Progenitor cell of endocrine pancreas (in vitro differentiated cells): ENCODE measurements around the gene ERBB2. TPM values are rescaled to one million over a fixed set of nuclear protein-coding genes. Genes with fewer than 3 reads are reported as not detected.
"Not testable (repeated sequence)": the region's sequence is repeated elsewhere in the genome, so short reads cannot be mapped to it uniquely, and the experiment has no call there.

ENCODE experiments used
- DNase-seq: peaks from one replicate; pipeline ENCODE4 v3.0.0; 2021; ENCODE audit warnings: low spot score; ENCODE audit not compliant: unreplicated experiment
- H3K27ac Mint-ChIP-seq: 2 replicates; pipeline ENCODE4 v1.8.0; 2021; ENCODE audit warnings: mild to moderate bottlenecking, moderate library complexity, mixed read lengths
- H3K27me3 Mint-ChIP-seq: 2 replicates; pipeline ENCODE4 v1.8.0; 2021; ENCODE audit warnings: mixed read lengths
- H3K36me3 Mint-ChIP-seq: 2 replicates; pipeline ENCODE4 v1.8.0; 2022; ENCODE audit warnings: mixed read lengths; ENCODE audit not compliant: insufficient read depth
- H3K4me1 Mint-ChIP-seq: 2 replicates; pipeline ENCODE4 v1.8.0; 2021; ENCODE audit warnings: low read depth, mixed read lengths
- H3K4me3 Mint-ChIP-seq: 2 replicates; pipeline ENCODE4 v1.8.0; 2021; ENCODE audit warnings: low read depth, mild to moderate bottlenecking, moderate library complexity, mixed read lengths
- H3K9me3 Mint-ChIP-seq: 2 replicates; pipeline ENCODE4 v1.8.0; 2021; ENCODE audit warnings: low read depth, mixed read lengths
- total RNA-seq: library from RNA; stranded (reverse); gene quantifications from 2 replicates; pipeline ENCODE4 v1.2.1, GENCODE V29; 2021
- TF ChIP-seq, protein P1 (sequence below): fragments of 200-600 bp; sonication (generic); IDR thresholded peaks from one replicate; pipeline ENCODE4 v1.5.0; 2021; ENCODE audit warnings: antibody characterized with exemption, mild to moderate bottlenecking; ENCODE audit not compliant: unreplicated experiment

The ERBB2 gene
- total RNA-seq, 1 donor from 2014 or later, result 152 TPM

DNA sequence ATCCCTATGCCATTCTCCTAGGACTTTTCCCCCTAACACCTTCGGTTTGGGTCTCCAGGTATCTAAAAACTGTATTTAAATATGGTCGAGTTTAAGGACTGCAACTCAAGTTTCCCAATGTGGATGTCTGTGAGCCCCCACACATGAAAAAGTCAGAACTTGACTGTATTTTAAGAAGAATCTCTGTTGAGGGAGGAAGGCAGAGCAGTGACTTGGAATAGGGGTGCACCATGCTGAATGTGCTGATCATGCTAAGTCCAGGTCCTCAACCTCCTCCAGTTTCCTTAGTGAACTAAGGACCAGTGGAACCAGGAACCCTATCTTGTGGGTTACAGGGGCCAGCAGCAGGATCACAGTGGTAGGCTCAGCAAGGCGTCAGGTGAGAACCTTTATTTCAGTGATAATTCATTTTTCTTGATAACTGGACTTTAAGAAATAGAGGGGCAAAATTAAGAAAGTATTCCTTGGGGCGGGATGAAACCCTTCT, 57.4 kb downstream of the ERBB2 start:
- peaks cover 2% of the 10 kb centered on the region for H3K4me1 Mint-ChIP-seq
- H3K27ac Mint-ChIP-seq, result no peak overlapping the region
- no peak overlapping the region for H3K4me3 Mint-ChIP-seq

DNA sequence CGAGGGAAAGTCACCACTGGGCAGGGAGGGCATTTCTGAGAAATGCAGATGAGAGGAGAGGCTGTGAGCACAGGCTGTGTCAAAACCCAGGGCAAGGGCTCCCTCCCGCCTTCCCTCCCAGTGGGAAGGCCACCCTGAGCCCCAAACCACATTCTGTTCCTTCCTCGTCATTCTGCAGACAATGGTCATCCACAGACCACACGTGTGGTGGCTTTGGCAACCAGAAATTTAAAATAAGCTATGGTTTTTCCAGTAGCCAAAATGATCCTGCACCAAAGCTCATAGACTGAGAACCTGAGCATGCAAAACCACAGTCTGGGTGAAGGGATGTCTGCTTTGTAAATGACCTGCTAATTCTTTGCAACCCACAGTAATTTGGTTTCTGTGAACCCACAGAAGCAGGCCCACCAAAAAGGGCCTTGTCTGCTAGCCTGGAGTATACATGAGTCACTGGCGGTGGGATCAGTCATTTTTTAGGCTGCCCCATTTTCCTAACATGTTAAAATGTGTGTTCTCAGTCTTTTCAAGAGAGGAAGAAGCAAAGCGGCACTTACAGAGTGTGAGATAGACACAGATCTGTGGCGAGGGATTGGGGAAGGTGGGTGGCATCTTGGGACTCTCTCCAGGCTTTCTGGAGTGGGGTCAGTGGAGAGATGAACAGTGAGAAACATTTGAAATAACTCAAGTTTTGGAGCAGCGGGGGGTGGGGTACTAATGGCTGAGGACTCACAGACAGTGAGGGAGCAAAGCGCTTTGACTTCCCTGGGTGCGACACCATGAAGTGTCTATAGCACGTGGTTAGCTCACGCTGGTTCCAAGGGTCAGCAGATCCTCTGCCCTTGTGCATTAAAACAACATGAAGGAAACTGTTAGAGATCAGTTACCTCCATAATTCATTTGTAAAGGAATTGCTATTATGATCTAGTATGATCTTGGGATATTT, 58.3 kb downstream of the ERBB2 start:
- no peak for DNase-seq
- no peak overlapping the region for H3K27ac Mint-ChIP-seq

More for the DNA sequence above, 57.4 kb downstream of the ERBB2 start:
- Mint-ChIP-seq H3K9me3 (no peaks in the 10 kb centered on the region), H3K36me3 (no peaks in the 10 kb centered on the region), H3K27me3 (peaks cover 65% of the 10 kb centered on the region)
- TF ChIP-seq, protein P1, sequence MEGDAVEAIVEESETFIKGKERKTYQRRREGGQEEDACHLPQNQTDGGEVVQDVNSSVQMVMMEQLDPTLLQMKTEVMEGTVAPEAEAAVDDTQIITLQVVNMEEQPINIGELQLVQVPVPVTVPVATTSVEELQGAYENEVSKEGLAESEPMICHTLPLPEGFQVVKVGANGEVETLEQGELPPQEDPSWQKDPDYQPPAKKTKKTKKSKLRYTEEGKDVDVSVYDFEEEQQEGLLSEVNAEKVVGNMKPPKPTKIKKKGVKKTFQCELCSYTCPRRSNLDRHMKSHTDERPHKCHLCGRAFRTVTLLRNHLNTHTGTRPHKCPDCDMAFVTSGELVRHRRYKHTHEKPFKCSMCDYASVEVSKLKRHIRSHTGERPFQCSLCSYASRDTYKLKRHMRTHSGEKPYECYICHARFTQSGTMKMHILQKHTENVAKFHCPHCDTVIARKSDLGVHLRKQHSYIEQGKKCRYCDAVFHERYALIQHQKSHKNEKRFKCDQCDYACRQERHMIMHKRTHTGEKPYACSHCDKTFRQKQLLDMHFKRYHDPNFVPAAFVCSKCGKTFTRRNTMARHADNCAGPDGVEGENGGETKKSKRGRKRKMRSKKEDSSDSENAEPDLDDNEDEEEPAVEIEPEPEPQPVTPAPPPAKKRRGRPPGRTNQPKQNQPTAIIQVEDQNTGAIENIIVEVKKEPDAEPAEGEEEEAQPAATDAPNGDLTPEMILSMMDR, result no peak
- DNase-seq, result no peak

DNA sequence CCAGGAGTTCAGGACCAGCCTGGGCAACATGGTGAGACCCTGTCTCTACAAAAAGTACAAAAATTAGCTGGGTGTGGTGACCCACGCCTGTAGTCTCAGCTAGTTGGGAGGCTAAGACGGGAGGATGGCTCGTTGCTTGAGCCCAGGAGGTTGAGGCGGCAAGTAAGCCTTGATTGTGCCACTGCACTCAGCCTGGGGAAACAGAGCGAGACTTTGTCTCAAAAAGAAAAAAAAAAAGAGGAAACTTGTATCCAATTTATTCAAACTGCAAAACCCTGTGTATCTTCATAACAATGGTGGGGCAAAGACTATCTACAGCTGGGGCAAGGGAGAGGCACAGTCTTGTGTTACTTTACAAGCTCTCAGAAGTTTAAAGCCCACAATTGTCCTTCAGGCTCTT, 59.3 kb downstream of the ERBB2 start:
- Mint-ChIP-seq H3K27ac (no peak overlapping the region), H3K27me3 (peaks cover 59% of the 10 kb centered on the region), H3K9me3 (no peaks in the 10 kb centered on the region), H3K4me1 (peaks cover 2% of the 10 kb centered on the region), H3K36me3 (no peaks in the 10 kb centered on the region), H3K4me3 (no peak overlapping the region)
- TF ChIP-seq, protein P1, result no peak
- no peak for DNase-seq

More for the DNA sequence above, 58.3 kb downstream of the ERBB2 start:
- Mint-ChIP-seq H3K4me1 (peaks cover 2% of the 10 kb centered on the region), H3K36me3 (no peaks in the 10 kb centered on the region), H3K4me3 (no peak overlapping the region), H3K9me3 (no peaks in the 10 kb centered on the region), H3K27me3 (peaks cover 62% of the 10 kb centered on the region)
- TF ChIP-seq, protein P1, result no peak

DNA sequence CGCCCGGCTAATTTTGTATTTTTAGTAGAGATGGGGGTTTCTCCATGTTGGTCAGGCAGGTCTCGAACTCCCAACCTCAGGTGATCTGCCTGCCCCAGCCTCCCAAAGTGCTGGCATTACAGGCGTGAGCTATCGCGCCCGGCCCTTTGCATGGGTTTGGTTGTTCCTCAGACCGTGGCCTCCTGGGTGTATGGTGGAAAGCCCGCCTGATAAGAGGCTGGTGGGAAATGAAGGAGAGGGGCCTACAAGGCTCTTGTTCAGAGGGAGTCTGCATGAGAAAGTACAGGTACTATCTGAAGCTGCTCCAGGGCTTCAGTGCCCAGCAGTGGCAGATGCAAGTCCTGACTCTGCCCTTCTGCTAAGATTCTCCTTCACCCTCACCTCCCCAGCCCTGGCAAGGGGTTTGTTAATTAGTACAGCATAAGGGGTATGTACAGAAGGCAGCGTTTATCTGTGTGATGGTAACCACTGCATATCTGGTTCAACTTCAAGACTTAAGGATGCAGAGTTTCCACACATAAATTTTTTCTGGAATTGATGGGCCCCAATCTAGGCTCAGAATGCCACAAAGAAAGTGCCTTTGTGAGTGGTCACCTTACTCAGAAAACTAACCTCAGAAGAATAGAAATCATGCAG, 62.1 kb downstream of the ERBB2 start:
- no peak for DNase-seq
- TF ChIP-seq, protein P1, result no peak
- no peak overlapping the region for H3K27ac Mint-ChIP-seq
- no peaks in the 10 kb centered on the region for H3K36me3 Mint-ChIP-seq
- no peak overlapping the region for H3K4me3 Mint-ChIP-seq
- no peaks in the 10 kb centered on the region for H3K9me3 Mint-ChIP-seq
- no peaks in the 10 kb centered on the region for H3K4me1 Mint-ChIP-seq
- H3K27me3 Mint-ChIP-seq, result peaks cover 61% of the 10 kb centered on the region

DNA sequence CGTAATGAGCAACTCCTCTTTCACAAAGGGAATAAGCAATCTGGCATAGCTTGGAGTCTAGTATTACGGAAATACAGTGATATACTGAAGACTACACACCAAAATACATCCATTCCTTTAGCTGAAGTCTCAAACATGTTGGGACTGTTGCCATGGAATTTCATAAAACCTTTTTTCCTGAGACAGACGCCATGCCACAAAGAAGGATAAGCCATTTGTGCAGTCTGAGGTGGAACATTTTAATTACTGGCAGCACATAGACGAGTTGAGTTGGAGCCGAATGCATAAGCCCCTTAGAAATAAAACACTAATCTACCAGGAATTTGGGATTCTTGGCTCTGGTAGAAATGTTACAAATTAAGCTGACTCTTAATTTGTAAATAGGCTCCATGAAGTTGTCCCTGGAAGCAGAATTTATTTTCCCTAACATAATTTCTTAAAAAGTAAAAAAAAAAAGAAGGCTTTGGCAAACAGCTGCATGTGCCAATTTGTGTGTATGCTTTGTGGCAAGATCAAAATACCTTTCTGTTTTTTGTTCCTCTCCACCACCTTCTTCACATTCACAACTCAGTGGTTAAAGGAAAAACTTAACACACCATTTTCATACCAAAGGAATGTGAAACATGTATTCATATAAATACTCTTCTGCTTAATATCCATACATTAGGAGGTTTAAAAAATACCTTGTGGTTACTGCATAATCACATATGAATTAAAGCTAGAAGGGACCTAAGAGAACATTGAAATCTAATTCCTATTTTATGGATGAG, 63.4 kb downstream of the ERBB2 start:
- Mint-ChIP-seq H3K9me3 (no peaks in the 10 kb centered on the region), H3K36me3 (no peaks in the 10 kb centered on the region), H3K27me3 (peaks cover 56% of the 10 kb centered on the region), H3K4me3 (no peak overlapping the region), H3K4me1 (no peaks in the 10 kb centered on the region), H3K27ac (no peak overlapping the region)
- DNase-seq, result no peak
- TF ChIP-seq, protein P1, result no peak

DNA sequence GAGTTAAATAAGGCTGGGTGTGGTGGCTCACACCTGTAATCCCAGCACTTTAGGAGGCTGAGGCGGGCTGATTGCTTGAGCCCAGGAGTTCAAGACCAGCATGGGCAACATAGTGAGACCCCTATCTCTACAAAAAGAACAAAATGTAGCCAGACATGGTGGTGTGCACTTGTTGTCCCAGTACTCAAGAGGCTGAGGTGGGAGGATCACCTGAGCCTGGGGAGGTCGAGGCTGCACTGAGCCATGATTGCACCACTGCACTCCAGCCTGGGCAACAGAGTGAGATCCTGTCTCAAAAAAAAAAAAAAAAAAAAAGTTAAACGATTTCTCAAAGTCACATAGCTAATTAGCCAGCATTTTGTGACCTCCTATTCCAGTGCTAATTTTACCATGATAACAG, 64.3 kb downstream of the ERBB2 start:
- H3K27me3 Mint-ChIP-seq, result peaks cover 51% of the 10 kb centered on the region
- not testable (repeated sequence) for H3K9me3 Mint-ChIP-seq, H3K4me1 Mint-ChIP-seq, H3K4me3 Mint-ChIP-seq, H3K36me3 Mint-ChIP-seq, DNase-seq, H3K27ac Mint-ChIP-seq
